Stimulated activated CD8-positive, alpha-beta memory T cell treated with anti-CD3 and anti-CD28 coated beads, Interleukin-7, amount 100 ng/mL, for 24 hours (primary cell): ENCODE data around the gene KIFAP3.
"Not testable (repeated sequence)": the region's sequence is repeated elsewhere in the genome, so short reads cannot be mapped to it uniquely, and the experiment has no call there.

ENCODE experiments used
- DNase-seq: peaks from one replicate; pipeline ENCODE4 v3.0.0-alpha.2; 2020; ENCODE audit warnings: low read depth

The KIFAP3 gene

GRCh38 chr1:170063109-170063826 is 11.2 kb downstream of the KIFAP3 start:
- no peak for DNase-seq

DNA sequence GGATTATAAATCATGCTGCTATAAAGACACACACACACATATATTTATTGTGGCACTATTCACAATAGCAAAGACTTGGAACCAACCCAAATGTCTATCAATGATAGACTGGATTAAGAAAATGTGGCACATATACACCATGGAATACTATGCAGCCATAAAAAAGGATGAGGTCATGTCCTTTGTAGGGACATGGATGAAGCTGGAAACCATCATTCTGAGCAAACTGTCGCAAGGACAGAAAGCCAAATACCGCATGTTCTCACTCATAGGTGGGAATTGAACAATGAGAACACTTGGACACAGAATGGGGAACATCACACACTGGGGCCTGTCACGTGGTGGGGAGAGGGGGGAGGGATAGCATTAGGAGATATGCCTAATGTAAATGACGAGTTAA is 12.8 kb downstream of the KIFAP3 start:
- DNase-seq = not testable (repeated sequence)

- DNase-seq = not testable (repeated sequence)
Observed at GRCh38 chr1:170060015-170060520, 14.4 kb downstream of the KIFAP3 start.

DNA sequence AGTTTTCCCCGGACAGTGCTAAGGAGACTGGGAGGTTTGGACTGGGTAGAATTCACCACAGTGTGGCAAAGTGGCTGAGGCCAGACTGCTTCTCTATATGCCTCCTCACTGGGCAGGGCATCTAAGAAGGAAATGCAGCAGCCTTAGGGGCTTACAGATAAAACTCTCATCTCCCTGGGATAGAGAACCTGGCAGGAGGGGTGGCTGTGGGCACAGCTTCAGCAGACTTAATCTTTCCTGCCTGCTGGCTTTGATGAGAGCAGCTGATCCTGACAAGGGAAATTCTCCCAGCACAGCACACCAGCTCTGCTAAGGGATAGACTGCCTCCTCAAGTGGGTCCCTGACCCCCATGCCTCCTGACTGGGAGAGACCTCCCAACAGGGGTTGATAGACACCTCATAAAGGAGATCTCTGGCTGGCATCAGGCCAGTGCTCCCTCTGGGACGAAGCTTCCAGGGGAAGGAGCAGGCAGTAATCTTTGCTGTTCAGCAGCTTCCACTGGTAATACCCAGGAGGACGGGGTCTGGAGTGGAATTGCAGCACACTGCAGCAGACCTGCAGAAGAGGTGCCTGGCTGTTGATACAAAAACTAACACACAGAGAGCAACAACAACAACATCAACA is 25.2 kb downstream of the KIFAP3 start:
- DNase-seq = no peak

- no peak for DNase-seq
Observed at GRCh38 chr1:170048515-170048914, 26.0 kb downstream of the KIFAP3 start.

- no peak for DNase-seq
Observed at GRCh38 chr1:170044187-170044586, 30.3 kb downstream of the KIFAP3 start.

DNA sequence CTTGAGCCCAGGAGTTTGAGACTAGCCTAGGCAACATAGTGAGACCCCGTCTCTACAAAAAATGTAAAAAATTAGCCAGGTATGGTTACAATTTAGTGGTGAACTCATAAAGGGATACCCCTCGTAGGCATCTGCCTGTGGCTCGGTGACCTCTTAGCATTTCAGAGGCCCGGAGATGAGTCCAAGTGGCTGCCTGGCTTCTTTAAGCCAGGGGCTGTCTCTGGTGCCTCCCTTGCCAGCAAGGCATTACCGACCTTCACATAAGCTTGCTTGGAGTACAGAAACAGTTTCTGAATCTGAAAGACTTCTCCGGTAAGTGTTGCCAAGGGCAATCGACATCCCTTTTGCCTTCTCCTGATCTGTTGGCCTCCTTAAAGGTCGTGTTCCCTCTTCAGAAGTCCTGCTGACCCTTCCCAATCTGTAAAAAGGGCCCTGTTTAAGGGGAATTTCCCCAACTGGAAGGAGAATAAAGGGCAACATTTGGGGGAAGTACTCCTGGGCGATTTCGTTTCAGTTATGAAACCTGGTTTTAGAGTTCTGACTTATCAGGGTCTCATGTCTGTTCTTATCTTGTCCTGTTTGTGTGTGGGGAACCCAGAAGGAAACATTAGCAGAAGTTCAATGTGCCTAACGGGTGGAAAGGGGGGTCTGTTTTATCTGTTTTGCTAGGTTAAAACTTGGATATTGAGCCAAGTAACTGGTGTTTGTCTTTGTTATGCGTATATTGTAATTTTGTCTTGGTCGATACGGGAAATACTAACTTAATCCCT is 32.9 kb downstream of the KIFAP3 start:
- DNase-seq = no peak

DNA sequence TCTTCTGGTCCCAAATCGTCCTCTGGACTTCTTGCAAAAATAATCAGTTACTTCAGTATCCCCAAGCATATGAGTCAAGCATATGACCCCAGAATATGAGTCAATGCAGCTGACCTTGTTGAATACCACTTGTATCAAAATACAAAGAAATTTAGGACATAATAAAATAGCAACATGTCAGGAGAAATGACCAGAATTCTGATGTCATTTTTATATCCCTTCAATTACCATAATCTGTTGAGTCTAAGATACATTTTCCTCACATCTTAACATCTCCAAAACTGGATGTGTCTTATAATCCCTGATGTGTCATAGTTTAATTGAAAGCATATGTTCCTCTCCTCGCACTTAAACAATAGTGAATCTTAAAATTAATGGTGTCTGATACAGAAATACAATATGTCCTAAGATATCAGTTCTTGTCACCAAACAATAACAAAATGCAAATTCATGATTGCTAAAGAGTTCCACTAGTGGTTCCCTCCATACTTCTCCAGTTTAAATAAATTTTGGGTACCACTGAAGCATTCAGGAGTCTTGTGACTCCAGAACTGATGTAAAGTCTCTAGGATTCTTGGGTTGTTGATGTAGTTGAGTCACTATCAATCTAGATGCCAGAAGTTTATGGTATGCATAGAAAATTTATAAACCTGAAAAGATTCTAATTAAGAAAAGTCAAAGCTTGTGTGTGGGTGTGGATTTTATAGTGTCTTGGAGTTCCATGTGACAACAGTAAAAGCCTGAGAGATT is 41.8 kb downstream of the KIFAP3 start:
- DNase-seq = no peak

- no peak for DNase-seq
Observed at GRCh38 chr1:170030212-170030611, 44.3 kb downstream of the KIFAP3 start.

GRCh38 chr1:170027760-170028159 is 46.7 kb downstream of the KIFAP3 start:
- DNase-seq = no peak

GRCh38 chr1:170020859-170021258 is 53.6 kb downstream of the KIFAP3 start:
- no peak for DNase-seq

GRCh38 chr1:170017478-170017877 is 57.0 kb downstream of the KIFAP3 start:
- no peak for DNase-seq

DNA sequence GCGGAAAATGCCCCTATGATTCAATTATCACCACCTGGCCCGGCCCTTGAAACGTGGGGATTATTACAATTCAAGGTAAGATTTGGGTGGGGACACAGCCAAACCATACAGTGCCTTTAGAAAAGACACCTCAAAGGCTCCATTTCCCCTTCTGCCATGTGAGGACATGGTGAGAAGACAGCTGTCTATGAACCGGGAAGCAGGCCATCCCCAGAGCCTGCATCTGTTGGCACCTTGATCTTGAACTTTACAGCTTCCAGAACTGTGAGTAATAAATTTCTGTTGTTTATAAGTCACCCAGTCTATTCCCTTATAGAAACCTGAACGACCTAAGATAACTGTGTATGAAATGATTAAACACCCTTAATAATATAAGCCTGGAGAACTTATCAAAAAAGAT is 61.6 kb downstream of the KIFAP3 start:
- no peak for DNase-seq

DNA sequence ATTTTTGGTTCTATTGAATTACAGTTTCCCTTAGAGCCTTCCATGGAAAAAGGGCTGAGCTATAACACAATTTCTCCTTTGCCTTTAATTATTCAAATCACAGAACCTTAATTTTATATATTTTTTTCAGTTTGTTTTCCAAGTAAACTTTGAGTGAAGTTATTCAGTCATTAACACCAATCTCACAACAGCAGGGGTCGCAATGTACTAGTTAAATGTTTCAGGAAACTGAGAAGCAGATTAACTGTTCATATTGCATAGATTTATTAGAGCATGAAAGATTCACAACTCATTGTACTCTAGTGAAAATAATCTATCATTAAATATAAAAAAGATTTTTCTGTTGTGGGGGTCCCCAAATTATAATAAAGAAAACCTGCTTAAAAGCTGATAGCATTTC is 64.1 kb downstream of the KIFAP3 start:
- no peak for DNase-seq

DNA sequence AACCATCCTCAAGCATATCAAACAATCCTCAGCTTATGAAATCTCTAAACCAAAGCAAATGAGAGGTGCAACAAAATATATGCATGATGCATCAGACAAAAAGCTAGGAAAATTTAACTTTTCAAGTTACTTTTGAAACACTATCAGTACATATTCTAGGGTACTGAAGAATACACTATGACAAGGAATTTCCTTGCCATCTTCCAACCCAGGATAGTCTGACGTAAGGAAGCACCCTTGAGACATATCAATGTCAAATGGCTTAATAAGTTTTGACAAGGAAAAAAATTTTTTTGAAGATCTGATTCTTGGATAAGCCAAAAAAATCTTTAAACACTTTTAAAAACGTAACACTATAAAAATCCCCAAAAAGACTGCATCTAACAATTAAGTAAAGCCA is 64.9 kb downstream of the KIFAP3 start:
- DNase-seq = no peak

DNA sequence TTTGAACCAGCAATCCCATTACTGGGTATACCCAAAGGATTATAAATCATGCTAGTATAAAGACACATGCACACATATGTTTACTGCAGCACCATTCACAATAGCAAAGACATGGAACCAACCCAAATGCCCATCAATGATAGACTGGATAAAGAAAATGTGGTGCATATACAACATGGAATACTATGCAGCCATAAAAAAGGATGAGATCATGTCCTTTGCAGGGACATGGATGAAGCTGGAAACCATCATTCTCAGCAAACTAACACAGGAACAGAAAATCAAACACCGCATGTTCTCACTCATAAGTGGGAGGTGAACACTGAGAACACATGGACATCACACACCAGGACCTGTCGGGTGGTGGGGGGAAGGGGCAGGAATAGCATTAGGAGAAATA is 65.8 kb downstream of the KIFAP3 start:
- not testable (repeated sequence) for DNase-seq

DNA sequence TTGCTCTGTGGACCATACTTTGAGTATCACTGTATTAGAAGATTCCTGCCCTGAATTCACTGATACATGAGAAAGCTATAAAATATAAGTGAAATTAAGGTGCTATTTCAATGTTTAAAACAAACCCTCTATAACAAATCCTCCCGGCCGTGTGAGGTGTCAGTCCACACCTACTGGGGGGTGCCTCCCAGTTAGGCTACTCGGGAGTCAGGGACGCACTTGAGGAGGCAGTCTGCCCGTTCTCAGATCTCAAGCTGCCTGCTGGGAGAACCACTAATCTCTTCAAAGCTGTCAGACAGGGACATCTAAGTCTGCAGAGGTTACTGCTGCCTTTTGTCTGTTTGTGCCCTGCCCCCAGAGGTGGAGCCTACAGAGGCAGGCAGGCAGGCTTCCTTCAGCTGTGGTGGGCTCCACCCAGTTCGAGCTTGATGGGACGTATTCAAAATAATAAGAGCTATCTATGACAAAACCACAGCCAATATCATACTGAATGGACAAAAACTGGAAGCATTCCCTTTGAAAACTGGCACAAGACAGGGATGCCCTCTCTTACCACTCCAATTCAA is 71.1 kb downstream of the KIFAP3 start:
- not testable (repeated sequence) for DNase-seq

DNA sequence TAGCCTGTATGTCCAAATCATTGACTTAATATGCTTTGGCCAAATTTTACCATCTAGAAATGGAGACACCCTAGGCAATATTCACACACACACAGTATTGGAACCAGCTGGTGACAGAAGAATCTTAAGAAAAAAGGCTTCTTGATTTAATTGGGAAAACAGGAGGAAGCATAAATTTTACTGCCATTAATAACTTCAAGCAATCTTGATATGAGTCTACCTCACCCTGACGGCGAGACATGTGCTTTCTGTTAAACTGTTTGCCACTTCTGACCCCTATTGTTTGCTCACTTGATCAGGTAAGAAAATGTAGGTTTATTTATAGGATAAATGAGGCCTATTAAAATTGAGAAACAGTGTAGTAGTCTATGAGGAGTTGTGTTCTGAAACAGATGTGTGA is 73.2 kb downstream of the KIFAP3 start:
- DNase-seq = no peak

DNA sequence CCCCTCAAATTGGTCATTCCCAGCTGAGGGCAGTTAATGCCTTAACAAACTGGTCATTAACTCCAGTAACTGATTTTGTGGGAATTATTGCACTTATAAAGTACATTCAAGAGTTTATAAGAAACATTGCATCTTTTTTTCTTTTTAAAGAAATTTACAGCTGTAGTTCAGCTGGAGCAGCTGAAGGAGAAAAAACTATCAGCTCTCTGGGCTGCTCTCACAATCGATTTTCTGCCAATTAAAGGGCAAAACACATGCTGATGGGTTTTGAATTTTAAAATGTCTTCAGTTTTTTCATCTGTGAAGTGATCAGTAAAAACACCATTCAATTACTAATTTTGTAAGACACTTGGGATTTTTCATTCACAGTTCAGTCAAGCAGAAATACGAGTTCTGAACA is 74.7 kb downstream of the KIFAP3 start:
- no peak for DNase-seq

GRCh38 chr1:169999331-169999741 is 75.2 kb downstream of the KIFAP3 start:
- no peak for DNase-seq

GRCh38 chr1:169995993-169996392 is 78.5 kb downstream of the KIFAP3 start:
- DNase-seq = no peak

- DNase-seq = no peak
Observed at GRCh38 chr1:169989246-169989645, 85.2 kb downstream of the KIFAP3 start.
